GM18526 (cell line): Measurements from ENCODE around the gene UBASH3B.

Source experiments
- POLR2A ChIP-seq: IDR thresholded peaks from 3 replicates; pipeline ENCODE4 v1.6.1; 2011; ENCODE audit not compliant: insufficient read length; ENCODE audit errors: extremely low read depth

Gene UBASH3B, protein sequence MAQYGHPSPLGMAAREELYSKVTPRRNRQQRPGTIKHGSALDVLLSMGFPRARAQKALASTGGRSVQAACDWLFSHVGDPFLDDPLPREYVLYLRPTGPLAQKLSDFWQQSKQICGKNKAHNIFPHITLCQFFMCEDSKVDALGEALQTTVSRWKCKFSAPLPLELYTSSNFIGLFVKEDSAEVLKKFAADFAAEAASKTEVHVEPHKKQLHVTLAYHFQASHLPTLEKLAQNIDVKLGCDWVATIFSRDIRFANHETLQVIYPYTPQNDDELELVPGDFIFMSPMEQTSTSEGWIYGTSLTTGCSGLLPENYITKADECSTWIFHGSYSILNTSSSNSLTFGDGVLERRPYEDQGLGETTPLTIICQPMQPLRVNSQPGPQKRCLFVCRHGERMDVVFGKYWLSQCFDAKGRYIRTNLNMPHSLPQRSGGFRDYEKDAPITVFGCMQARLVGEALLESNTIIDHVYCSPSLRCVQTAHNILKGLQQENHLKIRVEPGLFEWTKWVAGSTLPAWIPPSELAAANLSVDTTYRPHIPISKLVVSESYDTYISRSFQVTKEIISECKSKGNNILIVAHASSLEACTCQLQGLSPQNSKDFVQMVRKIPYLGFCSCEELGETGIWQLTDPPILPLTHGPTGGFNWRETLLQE

GRCh38 chr11:122655527-122656072 is at the start of gene UBASH3B:
Gene UBASH3B, plus strand, starts transcription at chr11:122655722. Its CDS starts 328 bp downstream, at chr11:122656050.
- TF ChIP-seq POLR2A = no peak

- TF ChIP-seq POLR2A = no peak
These were observed 43.2 kb upstream of the UBASH3B start for GRCh38 chr11:122612123-122612824.

- TF ChIP-seq POLR2A = no peak
These were observed 38.8 kb upstream of the UBASH3B start for GRCh38 chr11:122616718-122617117.

DNA sequence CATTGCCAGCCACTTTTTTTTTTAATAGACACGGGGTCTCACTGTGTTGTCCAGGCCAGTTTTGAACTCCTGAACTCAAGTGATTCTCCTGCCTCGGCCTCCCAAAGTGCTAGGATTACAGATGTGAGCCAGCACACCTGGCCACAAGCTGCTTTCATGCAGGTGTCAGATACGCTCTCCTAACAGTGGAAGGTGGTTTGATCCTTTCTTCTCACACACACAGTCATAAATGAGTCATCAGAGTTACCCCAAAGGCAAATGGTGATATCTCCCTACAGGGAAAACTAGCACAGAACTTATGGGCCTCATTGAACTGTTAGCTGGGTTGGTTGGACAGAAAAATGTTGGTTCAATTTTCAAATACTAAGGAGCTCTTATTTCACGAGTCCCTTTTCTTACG is 38.2 kb upstream of the UBASH3B start:
- no peak for TF ChIP-seq POLR2A

DNA sequence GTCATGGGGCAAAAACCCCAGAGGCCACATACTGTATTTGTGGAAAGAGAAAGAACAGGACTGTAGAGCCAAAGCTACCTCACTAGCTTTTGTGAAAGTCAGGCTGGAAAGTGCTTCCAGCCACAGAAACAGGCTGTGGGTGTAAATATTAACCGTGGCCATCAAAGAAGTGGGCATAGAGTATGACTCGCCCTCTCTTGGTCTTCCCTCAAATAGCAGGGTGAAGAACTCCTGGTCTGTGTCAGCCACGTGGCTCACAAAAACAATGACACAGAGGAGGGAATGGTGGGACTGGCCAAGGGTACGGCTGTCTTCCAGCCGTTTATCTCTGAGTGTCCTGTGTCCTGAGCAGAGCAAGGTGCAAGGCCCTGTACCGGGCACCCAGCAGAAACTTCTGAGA is 37.6 kb upstream of the UBASH3B start:
- no peak for TF ChIP-seq POLR2A

DNA sequence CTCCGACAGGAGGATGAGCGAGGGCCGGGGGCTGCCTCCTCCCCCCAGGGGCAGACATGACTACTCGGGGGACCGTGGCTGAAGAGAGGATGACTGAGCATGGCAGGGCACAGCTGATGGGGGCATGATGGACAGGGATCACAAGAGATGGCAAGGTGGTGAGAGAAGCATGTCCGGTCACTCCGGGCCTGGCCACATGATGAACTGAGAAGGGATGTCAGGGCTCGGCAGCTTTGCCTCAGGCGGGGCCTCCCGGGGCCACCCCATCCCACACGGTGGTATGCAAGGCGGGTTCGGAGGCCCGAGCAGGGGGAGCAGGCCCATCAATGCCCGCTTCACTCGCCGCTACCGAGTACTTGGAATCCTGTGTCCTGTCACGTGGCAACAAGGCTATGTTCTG is 36.6 kb upstream of the UBASH3B start:
- TF ChIP-seq POLR2A = no peak

- TF ChIP-seq POLR2A = no peak
These were observed 35.8 kb upstream of the UBASH3B start for GRCh38 chr11:122619757-122620156.

DNA sequence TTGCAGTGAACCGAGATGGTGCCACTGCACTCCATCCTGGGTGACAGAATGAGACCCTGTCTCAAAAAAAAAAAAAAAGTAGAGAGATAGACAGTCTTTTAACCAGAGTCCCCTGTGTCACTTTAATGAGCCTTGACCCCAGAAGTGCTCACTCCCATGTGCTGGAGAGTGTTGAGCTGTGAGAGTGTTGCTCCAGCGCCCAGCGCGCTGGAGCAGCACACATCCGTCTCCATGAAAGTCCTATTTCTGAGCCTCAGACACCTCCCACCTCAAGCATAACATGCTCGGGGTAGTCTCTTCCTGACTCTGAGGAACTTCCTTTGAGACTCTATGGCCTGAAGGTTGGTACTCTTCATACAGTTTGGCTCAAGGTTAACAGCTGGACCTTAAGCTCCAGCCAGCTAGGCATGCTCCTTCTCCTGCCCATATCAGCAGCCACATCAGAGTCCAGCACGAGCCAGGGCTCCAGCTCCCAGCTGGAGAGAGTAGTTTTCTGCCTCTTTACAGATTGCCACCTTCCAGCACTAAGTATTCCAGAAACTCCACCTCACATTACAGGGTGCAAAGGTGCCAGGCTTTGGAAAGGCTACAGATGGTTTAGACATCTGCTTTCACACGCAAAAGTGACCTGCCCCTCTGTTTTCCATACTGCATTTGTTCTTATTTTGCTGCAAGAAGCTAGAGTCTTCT is 29.4 kb upstream of the UBASH3B start:
- no peak for TF ChIP-seq POLR2A

- no peak for TF ChIP-seq POLR2A
These were observed 27.8 kb upstream of the UBASH3B start for GRCh38 chr11:122627745-122628144.

DNA sequence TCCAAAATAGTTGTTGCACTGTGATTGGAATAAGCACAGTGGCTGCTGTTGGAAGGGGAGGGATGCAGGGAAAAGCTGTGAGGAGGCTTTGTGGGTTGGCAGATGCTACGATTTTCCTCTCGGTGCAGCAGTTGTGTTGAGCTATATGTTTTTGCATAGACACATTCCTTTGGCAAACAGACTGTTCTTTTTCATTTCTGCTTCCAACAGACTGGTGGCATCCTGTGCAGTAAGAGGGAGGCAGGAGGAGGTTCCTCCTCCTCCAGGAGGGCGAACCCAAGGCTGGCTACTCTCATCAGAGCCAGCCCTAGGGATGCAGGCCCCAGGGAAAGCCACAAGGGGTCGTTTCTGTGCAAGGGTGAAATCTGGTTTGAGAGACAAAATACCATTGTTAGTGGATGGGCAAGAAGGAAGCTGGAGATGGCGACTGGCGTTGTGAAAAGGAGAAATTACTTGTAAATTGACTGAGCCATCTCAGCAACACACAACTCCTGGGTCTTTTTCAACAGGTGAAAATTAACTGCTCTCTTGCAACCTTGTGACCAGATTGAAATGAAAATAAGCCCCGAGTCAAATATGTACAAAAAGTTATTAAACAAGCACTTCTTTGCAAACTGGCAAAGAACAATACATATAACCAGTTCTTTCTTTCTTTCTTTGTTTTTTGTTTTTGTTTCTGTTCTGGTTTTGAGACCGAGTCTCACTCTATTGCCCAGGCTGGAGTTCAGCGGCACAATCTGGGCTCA is 26.5 kb upstream of the UBASH3B start:
- TF ChIP-seq POLR2A = no peak

DNA sequence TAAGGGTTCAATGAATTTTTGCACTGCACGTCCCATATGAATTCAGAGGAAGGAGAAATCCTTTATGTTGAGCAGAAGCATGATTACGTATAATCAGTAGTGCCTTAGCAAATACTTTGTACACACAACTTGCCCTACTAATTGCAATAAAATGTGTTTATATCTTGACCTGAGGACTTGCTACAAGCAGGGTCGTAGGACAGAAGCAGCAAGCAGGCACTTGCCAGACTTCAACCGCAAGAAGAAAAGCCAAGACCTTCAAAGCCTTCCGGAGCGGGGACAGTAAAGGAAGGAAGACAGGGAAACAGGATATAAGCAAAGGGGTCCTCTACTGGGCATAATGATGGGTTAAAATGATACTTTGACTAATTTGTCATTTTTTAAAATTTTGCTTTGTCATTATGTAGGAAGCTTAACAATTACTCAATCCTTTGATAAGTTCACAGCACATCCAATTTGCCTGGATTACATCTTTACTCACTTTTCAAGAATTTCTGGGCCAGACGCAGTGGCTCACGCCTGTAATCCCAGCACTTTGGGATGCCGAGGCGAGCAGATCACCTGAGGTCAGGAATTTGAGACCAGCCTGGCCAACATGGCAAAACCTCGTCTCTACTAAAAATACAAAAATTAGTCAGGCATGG is 23.2 kb upstream of the UBASH3B start:
- no peak for TF ChIP-seq POLR2A

GRCh38 chr11:122633219-122633829 is 22.2 kb upstream of the UBASH3B start:
- no peak for TF ChIP-seq POLR2A

DNA sequence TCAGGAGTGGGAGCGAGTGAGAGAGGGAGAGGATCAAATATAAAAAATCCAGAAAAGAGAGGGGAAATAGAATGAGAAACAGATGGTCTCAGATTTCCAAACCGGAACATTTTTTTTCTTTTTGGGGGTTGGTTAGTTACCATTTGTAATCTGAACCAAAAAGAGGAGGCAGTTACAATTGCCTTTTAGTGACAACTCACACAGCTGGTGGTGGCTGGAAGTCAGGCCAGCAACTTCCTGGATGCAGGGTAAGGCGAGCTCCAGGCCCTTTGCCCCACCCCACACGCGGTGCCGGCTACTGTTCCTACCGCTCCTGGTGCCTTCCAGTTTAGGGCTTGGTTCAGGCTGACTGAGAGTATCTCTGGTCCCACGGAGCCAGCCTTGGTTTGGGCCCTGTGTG is 21.0 kb upstream of the UBASH3B start:
- no peak for TF ChIP-seq POLR2A
